CD4-positive, alpha-beta memory T cell (primary cell): ENCODE measurements around the gene C2CD2. TPM values are rescaled to one million over a fixed set of nuclear protein-coding genes. Genes with fewer than 3 reads are reported as not detected.
A peak's percentile ranks its signal among the peaks of the same experiment; 100 is the strongest.

Experiments used
- CTCF ChIA-PET: fragments of 350-600 bp; sonication (Branson Sonifier 250); formaldehyde crosslinking; loops from one replicate; lab custom pipeline; 2021; ENCODE audit warnings: inconsistent platforms; ENCODE audit not compliant: partially characterized antibody; lab: Charles Lee
- POLR2A ChIA-PET: fragments of 350-600 bp; sonication (Branson Sonifier 250); formaldehyde crosslinking; loops from one replicate; lab custom pipeline; 2021; ENCODE audit not compliant: partially characterized antibody; lab: Charles Lee
- DNase-seq, 5 donors: peaks; one replicate each; pipeline versions ENCODE4 v3.0.0 to v3.0.0-alpha.2; 2020 to 2022; ENCODE audit warnings: mixed read lengths in 1 of 5
- H3K27ac ChIP-seq: one replicate; pipeline ENCODE4 v1.7.0; 2013; ENCODE audit warnings: low read depth, low read length
- H3K27me3 ChIP-seq: 2 replicates; pipeline ENCODE4 v1.7.0; 2013; ENCODE audit warnings: mild to moderate bottlenecking, low read length, moderate library complexity; ENCODE audit not compliant: insufficient read depth
- H3K36me3 ChIP-seq: 2 replicates; pipeline ENCODE4 v1.7.0; 2013; ENCODE audit warnings: mild to moderate bottlenecking, low read length, moderate library complexity; ENCODE audit not compliant: insufficient read depth
- H3K4me1 ChIP-seq: 2 replicates; pipeline ENCODE4 v1.7.0; 2013; ENCODE audit warnings: mild to moderate bottlenecking, low read length, moderate library complexity; ENCODE audit not compliant: insufficient read depth
- H3K4me3 ChIP-seq, 2 donors: one replicate each; pipeline ENCODE4 v1.7.0; 2013; ENCODE audit warnings: low read length in 2 of 2, mild to moderate bottlenecking in 1 of 2
- H3K9me3 ChIP-seq, 2 donors: one replicate each; pipeline ENCODE4 v1.7.0; 2013; ENCODE audit warnings: low read length in 2 of 2, control low read depth in 1 of 2; ENCODE audit not compliant: control insufficient read depth in 1 of 2
- H3K27ac Mint-ChIP-seq, 7 donors: one replicate each; pipeline ENCODE4 v1.8.0; 2020 to 2021; ENCODE audit warnings: mixed read lengths in 7 of 7, mild to moderate bottlenecking in 6 of 7, inconsistent platforms in 3 of 7, moderate library complexity in 3 of 7
- H3K27me3 Mint-ChIP-seq, 2 donors: one replicate each; pipeline ENCODE4 v1.8.0; 2020 to 2021; ENCODE audit warnings: mixed read lengths in 2 of 2
- H3K36me3 Mint-ChIP-seq, 2 donors: one replicate each; pipeline ENCODE4 v1.8.0; 2020 to 2021; ENCODE audit warnings: mixed read lengths in 2 of 2, inconsistent platforms in 1 of 2, mild to moderate bottlenecking in 1 of 2
- H3K4me1 Mint-ChIP-seq, 4 donors: one replicate each; pipeline ENCODE4 v1.8.0; 2020 to 2021; ENCODE audit warnings: mixed read lengths in 4 of 4, mild to moderate bottlenecking in 1 of 4
- H3K4me3 Mint-ChIP-seq, 8 donors: one replicate each; pipeline ENCODE4 v1.8.0; 2020 to 2021; ENCODE audit warnings: mixed read lengths in 8 of 8, mild to moderate bottlenecking in 7 of 8, moderate library complexity in 6 of 8, inconsistent platforms in 3 of 8
- H3K9me3 Mint-ChIP-seq, 8 donors: one replicate each; pipeline ENCODE4 v1.8.0; 2020 to 2021; ENCODE audit warnings: mixed read lengths in 8 of 8, mild to moderate bottlenecking in 5 of 8, inconsistent platforms in 3 of 8, moderate library complexity in 1 of 8
- intact Hi-C: fragments of 100-400 bp; cut with micrococcal nuclease; formaldehyde crosslinking; loops from one replicate; pipeline ENCODE4 v1.15.1; 2023
- polyA plus RNA-seq, 2 donors: library from polyadenylated mRNA; unstranded; fragments of 300-500 nt; fragmentation: Illumina TruSeq; gene quantifications; one replicate each; pipeline ENCODE4 v1.2.3, GENCODE V29; 2021
- total RNA-seq, 2 experiments: library from RNA; stranded (reverse); gene quantifications; one replicate each; pipeline ENCODE4 v1.2.3, GENCODE V29; 2021

The C2CD2 gene
- total and polyA plus RNA-seq, 4 experiments from 2014 or later, result 1.9 to 11.0 (median 7.0) TPM

DNA sequence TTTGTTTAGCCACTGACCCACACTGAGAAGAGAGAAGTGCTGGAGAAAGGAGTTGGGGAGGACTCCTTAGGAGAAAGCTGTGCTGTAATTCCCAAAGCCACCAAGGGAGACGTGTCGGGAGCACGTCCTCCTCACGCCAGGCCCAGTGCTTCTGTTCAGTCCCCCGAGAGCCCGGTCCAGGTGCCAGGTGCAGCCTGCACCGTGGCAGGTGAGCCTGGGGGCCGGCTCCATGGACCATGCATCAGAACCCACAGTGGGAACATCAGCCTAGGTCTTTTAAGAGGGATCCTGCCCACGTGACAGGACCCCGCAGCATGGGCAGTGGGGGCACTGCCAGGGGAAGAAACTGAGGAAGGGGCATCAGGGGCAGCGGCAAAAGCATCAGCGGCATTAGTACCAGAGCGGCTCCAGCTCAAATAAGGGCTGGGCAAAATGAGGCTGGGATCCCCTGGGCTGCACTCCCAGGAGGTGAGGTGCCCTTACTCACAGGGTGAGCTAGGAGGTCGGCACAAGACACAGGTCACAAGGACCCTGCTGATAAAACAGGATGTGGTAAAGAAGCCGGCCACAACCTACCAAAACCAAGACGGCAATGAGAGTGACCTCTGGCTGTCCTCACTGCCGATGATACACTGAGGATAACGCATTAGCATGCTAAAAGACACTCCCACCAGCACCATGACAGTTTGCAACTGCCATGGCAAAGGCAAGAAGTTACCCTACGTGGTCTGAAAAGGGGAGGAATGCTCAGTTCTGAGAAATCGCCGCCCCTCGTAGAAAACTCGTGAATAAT, 50.1 kb downstream of the C2CD2 start:
- DNase-seq, result no peak
- peaks cover 36 to 62% of the 10 kb centered on the region in 2 donors for H3K36me3 Mint-ChIP-seq
- CTCF ChIA-PET, result interaction anchor here (1.0 kb wide), 1 partner anchor 204 kb away, joined by 4 read pairs; no protein-coding TSS in a partner anchor
- Histone ChIP-seq H3K4me3 (no peak overlapping the region), H3K36me3 (no peaks in the 10 kb centered on the region), H3K9me3 (no peaks in the 10 kb centered on the region), H3K27me3 (no peaks in the 10 kb centered on the region), H3K27ac (no peak overlapping the region), H3K4me1 (peaks cover 9% of the 10 kb centered on the region)
- POLR2A ChIA-PET, result no interaction called here
- no peaks in the 10 kb centered on the region for H3K27me3 Mint-ChIP-seq
- peaks cover 9 to 21% (median 12%) of the 10 kb centered on the region in 4 donors for H3K4me1 Mint-ChIP-seq
- no peak overlapping the region for H3K4me3 Mint-ChIP-seq
- H3K27ac Mint-ChIP-seq, result no peak overlapping the region
- no peaks in the 10 kb centered on the region for H3K9me3 Mint-ChIP-seq
- intact Hi-C loops, result no loop called here

DNA sequence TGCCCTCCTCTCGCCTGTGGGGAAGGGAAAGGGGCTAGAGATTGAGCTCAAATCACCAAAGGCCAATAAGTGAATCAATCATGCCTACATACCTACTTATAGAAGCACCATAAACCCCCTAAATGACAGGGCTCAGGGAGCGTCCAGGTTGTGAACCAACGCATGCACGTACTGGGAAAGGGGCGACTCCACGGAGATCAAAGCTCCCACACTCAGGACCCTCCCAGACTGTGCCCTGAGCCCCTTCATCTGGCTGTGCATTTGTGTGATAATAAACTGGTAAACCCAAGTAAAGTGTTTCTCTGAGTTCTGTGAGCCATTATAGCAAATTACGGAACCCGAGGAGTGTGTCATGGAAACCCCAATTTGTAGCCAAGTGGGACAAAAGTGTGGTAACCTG, 50.9 kb downstream of the C2CD2 start:
- POLR2A ChIA-PET, result no interaction called here
- CTCF ChIA-PET, result interaction anchor here (1.0 to 1.6 kb wide), 2 partner anchors 8 to 205 kb away, joined by 4 read pairs; no protein-coding TSS in a partner anchor
- Mint-ChIP-seq H3K27me3 (no peaks in the 10 kb centered on the region), H3K4me3 (no peak overlapping the region), H3K36me3 (peaks cover 30 to 56% of the 10 kb centered on the region in 2 donors), H3K27ac (no peak overlapping the region), H3K4me1 (peaks cover 9 to 21% (median 12%) of the 10 kb centered on the region in 4 donors), H3K9me3 (no peaks in the 10 kb centered on the region)
- H3K4me3 ChIP-seq, result no peak overlapping the region
- intact Hi-C loops, result no loop called here
- no peaks in the 10 kb centered on the region for H3K9me3 ChIP-seq
- no peaks in the 10 kb centered on the region for H3K36me3 ChIP-seq
- DNase-seq, result no peak
- peaks cover 9% of the 10 kb centered on the region for H3K4me1 ChIP-seq
- no peaks in the 10 kb centered on the region for H3K27me3 ChIP-seq
- H3K27ac ChIP-seq, result no peak overlapping the region

DNA sequence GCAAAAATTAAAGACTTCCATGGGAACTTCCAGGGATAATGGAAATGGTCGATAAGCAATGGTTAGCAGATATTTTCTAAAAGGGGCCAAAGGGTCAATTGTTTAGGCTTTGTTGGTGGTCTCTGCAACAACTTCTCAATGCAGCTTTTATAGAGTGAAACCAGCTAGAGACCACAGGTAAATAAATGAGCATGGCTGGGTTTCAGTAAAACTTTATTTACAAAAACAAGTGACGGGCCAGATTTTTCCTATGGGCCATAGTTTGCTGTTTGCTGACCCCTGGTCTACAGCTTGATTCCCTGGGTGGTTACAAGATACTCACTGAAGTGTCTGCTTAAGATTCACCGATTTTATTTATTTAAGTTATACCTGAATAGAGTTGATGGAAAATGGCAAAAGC, 52.0 kb downstream of the C2CD2 start:
- Histone ChIP-seq H3K4me3 (no peak overlapping the region), H3K27ac (no peak overlapping the region), H3K27me3 (no peaks in the 10 kb centered on the region), H3K4me1 (peaks cover 9% of the 10 kb centered on the region), H3K9me3 (no peaks in the 10 kb centered on the region), H3K36me3 (no peaks in the 10 kb centered on the region)
- intact Hi-C loops, result no loop called here
- Mint-ChIP-seq H3K4me3 (no peak overlapping the region), H3K9me3 (no peaks in the 10 kb centered on the region), H3K36me3 (peaks cover 19 to 47% of the 10 kb centered on the region in 2 donors), H3K4me1 (peaks cover 9 to 21% (median 12%) of the 10 kb centered on the region in 4 donors), H3K27ac (peak overlapping the region in 1 of 7 donors; percentile 56), H3K27me3 (no peaks in the 10 kb centered on the region)
- CTCF ChIA-PET, result interaction anchor here (1.6 to 1.8 kb wide), 2 partner anchors 10 to 206 kb away, joined by 4 read pairs; no protein-coding TSS in a partner anchor
- no peak for DNase-seq
- POLR2A ChIA-PET, result no interaction called here

DNA sequence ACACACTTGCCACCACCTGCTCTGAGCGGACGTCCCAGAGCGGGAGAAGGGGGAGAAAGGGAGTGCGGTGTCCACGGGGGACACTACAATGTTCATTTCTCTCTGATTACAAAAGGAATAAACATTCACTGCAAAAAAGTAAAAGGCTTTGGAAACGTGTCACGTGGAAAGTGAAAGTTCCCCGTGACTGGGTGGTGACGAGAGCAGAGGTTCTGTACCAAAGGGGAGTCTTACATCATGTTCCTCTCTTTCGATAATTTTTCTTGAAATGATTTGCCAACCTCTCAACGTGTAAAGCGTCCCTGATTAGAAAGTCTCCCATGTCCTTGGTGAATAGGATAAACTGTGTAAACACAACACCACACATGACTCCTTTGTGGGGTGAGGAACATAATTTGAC, 52.7 kb downstream of the C2CD2 start:
- CTCF ChIA-PET, result interaction anchor here (1.8 kb wide), 1 partner anchor 207 kb away, joined by 4 read pairs; no protein-coding TSS in a partner anchor
- Histone ChIP-seq H3K36me3 (no peaks in the 10 kb centered on the region), H3K27ac (no peak overlapping the region), H3K4me3 (no peak overlapping the region), H3K4me1 (peaks cover 11% of the 10 kb centered on the region), H3K27me3 (no peaks in the 10 kb centered on the region), H3K9me3 (no peaks in the 10 kb centered on the region)
- Mint-ChIP-seq H3K4me3 (peak overlapping the region in 2 of 8 donors; percentile 17 to 40), H3K27me3 (no peaks in the 10 kb centered on the region), H3K9me3 (no peaks in the 10 kb centered on the region), H3K4me1 (peaks cover 9 to 23% (median 13%) of the 10 kb centered on the region in 4 donors), H3K27ac (peak overlapping the region in 3 of 7 donors; percentile 44 to 62 (median 56)), H3K36me3 (peaks cover 13 to 40% of the 10 kb centered on the region in 2 donors)
- POLR2A ChIA-PET, result no interaction called here
- intact Hi-C loops, result no loop called here
- DNase-seq, result no peak

DNA sequence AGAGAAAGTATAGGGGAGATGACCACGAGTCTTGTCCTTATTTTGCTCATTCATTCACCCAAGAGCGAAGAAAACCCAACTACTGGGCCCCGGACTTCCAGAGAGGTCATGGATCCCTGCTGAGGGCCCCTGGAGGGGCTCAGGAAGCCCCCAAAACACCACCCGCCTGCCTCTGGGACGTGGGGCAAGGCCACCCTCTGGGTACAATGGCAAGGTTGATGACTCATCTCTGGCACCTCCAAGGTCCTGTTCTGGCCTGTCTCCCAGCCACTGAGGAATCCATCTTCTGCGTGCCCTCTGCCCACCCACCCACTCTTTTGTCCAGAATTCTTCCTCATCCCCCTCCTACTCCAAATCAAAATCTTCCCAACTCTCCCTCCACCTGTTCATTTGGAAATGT, 53.4 kb downstream of the C2CD2 start:
- Histone ChIP-seq H3K27ac (no peak overlapping the region), H3K27me3 (no peaks in the 10 kb centered on the region), H3K9me3 (no peaks in the 10 kb centered on the region), H3K36me3 (no peaks in the 10 kb centered on the region), H3K4me3 (no peak overlapping the region), H3K4me1 (peaks cover 18% of the 10 kb centered on the region)
- no peaks in the 10 kb centered on the region for H3K9me3 Mint-ChIP-seq
- H3K36me3 Mint-ChIP-seq, result peaks cover 11 to 34% of the 10 kb centered on the region in 2 donors
- H3K4me3 Mint-ChIP-seq, result no peak overlapping the region
- no peak overlapping the region for H3K27ac Mint-ChIP-seq
- no peaks in the 10 kb centered on the region for H3K27me3 Mint-ChIP-seq
- POLR2A ChIA-PET, result no interaction called here
- intact Hi-C loops, result no loop called here
- peaks cover 15 to 28% (median 19%) of the 10 kb centered on the region in 4 donors for H3K4me1 Mint-ChIP-seq
- DNase-seq, result no peak
- CTCF ChIA-PET, result interaction anchor here (1.3 kb wide), 1 partner anchor 84 kb away, joined by 3 read pairs; no protein-coding TSS in a partner anchor

DNA sequence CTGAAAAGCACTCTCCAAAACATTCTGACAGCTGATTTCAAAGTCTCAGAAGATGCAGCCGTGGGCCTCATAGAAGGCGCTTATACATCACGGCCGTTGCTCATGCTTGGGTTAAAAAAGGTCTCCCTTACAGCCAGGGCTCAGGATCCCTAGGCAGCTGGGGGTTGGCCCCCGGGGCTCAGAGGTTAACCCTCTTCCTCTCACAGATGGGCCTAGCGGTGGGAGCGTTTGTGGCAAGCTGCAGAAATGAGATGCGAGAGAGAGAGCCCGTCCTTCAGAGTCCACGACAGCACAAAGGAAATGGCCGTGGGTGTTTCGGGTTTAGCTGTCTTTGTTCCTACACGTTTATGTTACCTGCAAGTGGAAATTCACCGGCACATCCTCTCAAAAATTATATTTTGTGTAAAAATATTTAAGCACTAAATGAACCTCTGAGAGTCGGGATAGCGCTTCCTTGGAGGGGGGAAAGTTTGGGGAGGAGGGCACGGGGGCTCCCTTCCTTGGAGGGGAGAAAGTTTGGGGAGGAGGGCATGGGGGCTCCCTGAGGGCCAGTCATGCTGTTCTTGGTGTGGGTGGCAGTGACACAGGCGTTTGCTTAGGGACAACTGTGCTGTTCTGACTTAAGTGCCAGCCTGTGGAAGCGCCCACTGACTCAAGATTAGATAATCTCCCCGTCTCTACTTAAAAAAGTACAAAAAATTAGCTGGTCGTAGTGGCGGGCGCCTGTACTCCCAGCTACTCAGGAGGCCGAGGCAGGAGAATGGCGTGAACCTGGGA, 54.2 kb downstream of the C2CD2 start:
- Histone ChIP-seq H3K27ac (no peak overlapping the region), H3K4me3 (no peak overlapping the region), H3K4me1 (peaks cover 18% of the 10 kb centered on the region), H3K27me3 (no peaks in the 10 kb centered on the region), H3K9me3 (no peaks in the 10 kb centered on the region), H3K36me3 (no peaks in the 10 kb centered on the region)
- Mint-ChIP-seq H3K4me3 (peak overlapping the region in 6 of 8 donors; percentile 5 to 62 (median 56)), H3K27ac (peak overlapping the region in 5 of 7 donors; percentile 18 to 72 (median 52)), H3K36me3 (peaks cover 11 to 30% of the 10 kb centered on the region in 2 donors), H3K27me3 (no peaks in the 10 kb centered on the region), H3K4me1 (peaks cover 15 to 32% (median 19%) of the 10 kb centered on the region in 4 donors), H3K9me3 (no peaks in the 10 kb centered on the region)
- CTCF ChIA-PET, result interaction anchor here (1.1 to 1.3 kb wide), 2 partner anchors 83 to 970 kb away, joined by 3 read pairs; no protein-coding TSS in a partner anchor
- peak in 1 of 5 donors; percentile 9 for DNase-seq
- POLR2A ChIA-PET, result interaction anchor here (1.2 kb wide), 1 partner anchor 22 kb away, joined by 5 read pairs; no protein-coding TSS in a partner anchor
- intact Hi-C loops, result loop anchor here (10.0 kb wide), 1 partner anchor 85 kb away; no protein-coding TSS in a partner anchor
